ENCODE results near the gene NPL. TPM values are rescaled to one million over a fixed set of nuclear protein-coding genes. Genes with fewer than 3 reads are reported as not detected.

Gene NPL
- total and polyA plus RNA-seq, 9 of the 15 experiments (the other 6 are each of a cell fraction or from before 2014, with no cell fraction given) = 9.9 to 22.3 (median 14.2) TPM

DNA sequence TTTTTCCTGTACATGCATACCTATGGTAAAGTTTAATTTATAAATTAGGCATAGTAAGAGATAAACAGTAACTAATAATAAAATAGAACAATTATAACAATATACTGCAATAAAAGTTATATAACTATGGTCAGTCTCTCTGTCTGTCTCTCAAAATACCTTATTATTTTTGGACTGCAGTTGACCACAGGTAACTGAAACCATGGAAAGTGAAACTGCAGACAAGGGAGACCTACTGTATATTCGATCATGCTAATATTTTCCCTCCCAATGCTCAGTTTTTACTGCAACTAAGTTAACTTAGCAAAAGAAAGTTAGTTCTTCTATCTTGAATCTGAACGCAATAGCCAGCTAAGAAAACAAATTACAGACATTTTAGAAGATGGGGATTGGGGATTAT, 37.3 kb downstream of the NPL start:
- intact Hi-C loops (cut with micrococcal nuclease) = no loop called here
- 46% methylated on average over 2 of the region's 2 CpGs for WGBS (ENCODE audit: insufficient coverage, low coverage, missing lambda C conversion rate)
- POLR2A ChIA-PET = no interaction called here

More for the DNA sequence above, 37.3 kb downstream of the NPL start:
- no peak for DNase-seq (ENCODE audit: extremely low read depth in 1 of 4, low spot score in 3 of 4)
- BruUV-seq (replicated peaks) = no TSS peak
- CTCF ChIA-PET (ENCODE audit: low intra/inter-chr PET ratio) = no interaction called here
- TF ChIP-seq NCOR1 (IDR thresholded peaks at IDR 0.05) = no peak
- TF ChIP-seq NFYB (IDR thresholded peaks at IDR 0.05; ENCODE audit: extremely low read depth, insufficient read length) = no peak
- TF ChIP-seq RB1 (IDR thresholded peaks at IDR 0.05; ENCODE audit: low read depth) = no peak
- no peak for TF ChIP-seq DACH1 (IDR thresholded peaks at IDR 0.05; ENCODE audit: partially characterized antibody)
- TF ChIP-seq, protein P1, sequence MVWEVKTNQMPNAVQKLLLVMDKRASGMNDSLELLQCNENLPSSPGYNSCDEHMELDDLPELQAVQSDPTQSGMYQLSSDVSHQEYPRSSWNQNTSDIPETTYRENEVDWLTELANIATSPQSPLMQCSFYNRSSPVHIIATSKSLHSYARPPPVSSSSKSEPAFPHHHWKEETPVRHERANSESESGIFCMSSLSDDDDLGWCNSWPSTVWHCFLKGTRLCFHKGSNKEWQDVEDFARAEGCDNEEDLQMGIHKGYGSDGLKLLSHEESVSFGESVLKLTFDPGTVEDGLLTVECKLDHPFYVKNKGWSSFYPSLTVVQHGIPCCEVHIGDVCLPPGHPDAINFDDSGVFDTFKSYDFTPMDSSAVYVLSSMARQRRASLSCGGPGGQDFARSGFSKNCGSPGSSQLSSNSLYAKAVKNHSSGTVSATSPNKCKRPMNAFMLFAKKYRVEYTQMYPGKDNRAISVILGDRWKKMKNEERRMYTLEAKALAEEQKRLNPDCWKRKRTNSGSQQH (CRISPR knock-in tag; IDR thresholded peaks at IDR 0.05) = no peak
- no peak for TF ChIP-seq MYBL2 (IDR thresholded peaks at IDR 0.05; ENCODE audit: low read depth)
- no peak for TF ChIP-seq MYBL2 (CRISPR knock-in tag; IDR thresholded peaks at IDR 0.05; ENCODE audit: borderline replicate concordance)
- TF ChIP-seq HMG20A (CRISPR knock-in tag; conservative IDR thresholded peaks at IDR 0.05) = no peak
- TF ChIP-seq ZNF311 (CRISPR knock-in tag; IDR thresholded peaks at IDR 0.05) = no peak
- no peak for TF ChIP-seq MCM3 (IDR thresholded peaks at IDR 0.05)
- no peak for TF ChIP-seq EP400 (IDR thresholded peaks at IDR 0.05)
- no peak for TF ChIP-seq CHCHD3 (CRISPR knock-in tag; IDR thresholded peaks at IDR 0.05)
- H3K27me3 ChIP-seq (ENCODE audit: control insufficient read depth in 2 of 2, insufficient read depth in 2 of 2, low read length in 2 of 2) = no peaks in the 10 kb centered on the region; a peak in 1 of 5 replicates
- no peaks in the 10 kb centered on the region for H3K9me1 ChIP-seq (ENCODE audit: control insufficient read depth, insufficient read depth, low read length)
- H2AFZ ChIP-seq (ENCODE audit: low read depth, low read length) = no peak overlapping the region
- H3K9ac ChIP-seq (ENCODE audit: insufficient read depth in 1 of 2, low read depth in 2 of 2, low read length in 2 of 2) = no peak overlapping the region
- H3K79me2 ChIP-seq (ENCODE audit: control insufficient read depth, insufficient read depth, low read length) = no peaks in the 10 kb centered on the region
- H3K9me3 ChIP-seq (replicated peaks; ENCODE audit: control insufficient read depth, insufficient read depth, low read depth, low read length) = no peaks in the 10 kb centered on the region
- H3K27ac ChIP-seq (ENCODE audit: extremely low read depth, low read depth, low read length) = no peak overlapping the region
- no peak for FAIRE-seq
- H3K4me3 ChIP-seq = no peak overlapping the region
- no peak for ATAC-seq
- no peak overlapping the region for H3K4me2 ChIP-seq (ENCODE audit: insufficient read depth, low read length)
- no peaks in the 10 kb centered on the region for H3K36me3 ChIP-seq (ENCODE audit: control insufficient read depth, insufficient read depth, low read length)
- in situ Hi-C loops (cut with MboI) = no loop called here
- H4K20me1 ChIP-seq (replicated peaks; ENCODE audit: control insufficient read depth, insufficient read depth, low read length) = no peaks in the 10 kb centered on the region
- no peaks in the 10 kb centered on the region for H3K4me1 ChIP-seq (replicated peaks in 1 of 2; ENCODE audit: control insufficient read depth in 2 of 2, insufficient read depth in 2 of 2, low read length in 2 of 2)

All from K562 (cell line).